ENCODE results near the gene WWOX.

WWOX gene

DNA sequence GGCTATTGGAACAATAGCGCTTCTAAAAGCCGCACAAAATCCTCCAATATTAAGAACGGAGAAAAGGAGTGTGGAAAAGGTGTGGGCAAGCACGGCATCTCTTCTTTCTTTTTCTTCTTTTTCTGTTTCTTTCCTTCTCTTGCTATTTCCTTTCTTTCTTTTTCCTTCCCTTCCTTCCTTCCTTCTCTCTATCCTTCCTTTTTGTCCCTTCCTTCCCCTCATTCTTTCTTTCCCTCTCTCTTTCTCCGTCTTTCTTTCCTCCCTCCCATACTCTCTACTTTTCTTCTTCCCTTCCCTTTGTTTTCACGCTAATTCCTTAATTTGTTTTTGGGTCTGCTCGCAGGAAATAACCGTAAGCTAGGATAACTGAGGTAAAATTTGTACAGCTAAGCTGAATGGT, 1022.9 kb downstream of the WWOX start:
- TF ChIP-seq, protein P1, sequence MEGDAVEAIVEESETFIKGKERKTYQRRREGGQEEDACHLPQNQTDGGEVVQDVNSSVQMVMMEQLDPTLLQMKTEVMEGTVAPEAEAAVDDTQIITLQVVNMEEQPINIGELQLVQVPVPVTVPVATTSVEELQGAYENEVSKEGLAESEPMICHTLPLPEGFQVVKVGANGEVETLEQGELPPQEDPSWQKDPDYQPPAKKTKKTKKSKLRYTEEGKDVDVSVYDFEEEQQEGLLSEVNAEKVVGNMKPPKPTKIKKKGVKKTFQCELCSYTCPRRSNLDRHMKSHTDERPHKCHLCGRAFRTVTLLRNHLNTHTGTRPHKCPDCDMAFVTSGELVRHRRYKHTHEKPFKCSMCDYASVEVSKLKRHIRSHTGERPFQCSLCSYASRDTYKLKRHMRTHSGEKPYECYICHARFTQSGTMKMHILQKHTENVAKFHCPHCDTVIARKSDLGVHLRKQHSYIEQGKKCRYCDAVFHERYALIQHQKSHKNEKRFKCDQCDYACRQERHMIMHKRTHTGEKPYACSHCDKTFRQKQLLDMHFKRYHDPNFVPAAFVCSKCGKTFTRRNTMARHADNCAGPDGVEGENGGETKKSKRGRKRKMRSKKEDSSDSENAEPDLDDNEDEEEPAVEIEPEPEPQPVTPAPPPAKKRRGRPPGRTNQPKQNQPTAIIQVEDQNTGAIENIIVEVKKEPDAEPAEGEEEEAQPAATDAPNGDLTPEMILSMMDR (IDR thresholded peaks at IDR 0.05; ENCODE audit: control extremely low read depth, extremely low read depth, low read depth, missing control alignments): no peak
- DNase-seq (ENCODE audit: extremely low spot score): no peak
- ChIA-PET POLR2A (no interaction called here), CTCF (interaction anchor here (1.2 kb wide), 1 partner anchor 11 kb away, joined by 3 read pairs; no protein-coding TSS in a partner anchor)

DNA sequence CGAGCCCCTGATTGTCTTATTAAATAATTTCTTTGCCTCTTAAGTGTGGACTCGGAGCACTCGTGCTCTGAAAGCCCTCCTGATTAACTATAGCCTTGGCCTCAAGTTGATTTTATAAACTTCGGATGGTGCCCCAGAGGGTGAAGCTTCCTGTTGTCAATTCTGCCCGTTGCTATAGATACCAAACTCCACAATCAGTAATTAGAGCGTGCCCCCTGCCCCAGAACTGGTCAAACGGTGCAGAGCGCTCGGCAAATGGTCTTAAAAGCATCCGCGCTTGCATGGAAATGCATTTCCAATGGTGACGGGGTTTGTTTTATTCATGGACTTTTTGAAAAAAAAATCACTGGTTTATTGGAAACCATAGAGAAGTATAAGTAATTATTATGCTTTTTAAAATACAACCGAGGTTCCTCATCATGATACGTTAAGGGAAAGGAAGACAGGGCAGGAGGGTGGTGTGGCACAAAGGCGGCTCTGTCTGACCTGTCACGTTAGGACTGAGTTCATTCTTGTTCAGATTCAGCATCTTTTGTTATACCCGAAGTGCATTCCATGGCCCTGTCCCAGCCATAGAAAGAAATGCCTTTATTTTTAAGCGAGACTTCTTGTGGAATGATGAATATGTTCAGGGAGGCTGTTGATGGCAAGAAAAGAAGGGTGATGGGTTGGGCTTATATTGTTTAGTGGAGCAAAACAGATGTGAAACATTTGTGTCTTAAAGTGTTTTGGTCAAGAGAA, 1024.7 kb downstream of the WWOX start:
- ChIA-PET CTCF (no interaction called here), POLR2A (no interaction called here)
- TF ChIP-seq, protein P1 (IDR thresholded peaks at IDR 0.05; ENCODE audit: control extremely low read depth, extremely low read depth, low read depth, missing control alignments): no peak
- DNase-seq (ENCODE audit: extremely low spot score): no peak

DNA sequence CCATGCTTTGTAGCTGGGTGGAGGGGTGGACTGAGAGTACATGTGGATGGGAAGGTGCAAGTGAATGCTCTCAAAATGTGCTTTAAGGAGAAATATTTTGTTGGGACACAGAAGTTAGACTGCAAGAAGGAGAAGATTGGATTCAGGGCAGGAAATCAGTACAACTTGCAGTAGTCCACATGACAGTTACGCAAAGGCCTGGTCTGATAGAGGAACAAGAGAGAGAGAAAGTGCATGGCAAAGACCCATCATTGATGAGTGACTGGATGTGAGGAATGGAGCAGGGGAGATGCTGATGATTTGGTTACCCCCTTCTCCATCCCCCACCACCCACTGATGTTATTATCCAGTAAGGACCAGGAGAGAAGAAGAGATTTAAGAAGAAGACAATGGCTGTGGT, 1028.3 kb downstream of the WWOX start:
- TF ChIP-seq, protein P1 (IDR thresholded peaks at IDR 0.05; ENCODE audit: control extremely low read depth, extremely low read depth, low read depth, missing control alignments): no peak
- DNase-seq (ENCODE audit: extremely low spot score): no peak
- CTCF ChIA-PET: no interaction called here
- POLR2A ChIA-PET: no interaction called here

DNA sequence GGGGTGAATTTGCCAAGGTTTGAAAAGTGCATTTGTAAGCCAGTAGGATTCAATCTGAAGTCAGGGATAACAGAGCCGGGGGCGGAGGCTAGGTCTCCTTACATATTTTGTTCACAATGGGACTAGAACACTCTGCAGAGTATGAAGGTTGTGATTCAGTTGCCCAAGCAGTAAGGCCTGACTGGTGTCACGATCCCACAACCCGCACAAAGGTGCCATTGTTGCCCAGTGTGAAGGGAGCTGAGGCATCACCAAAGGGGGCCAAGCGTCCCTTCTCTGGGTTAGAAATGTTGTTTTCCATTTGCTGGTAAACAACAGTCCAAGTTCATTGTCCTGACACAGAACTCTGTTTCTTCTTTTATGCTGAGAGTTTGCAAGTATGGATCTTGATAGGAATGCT, 1029.3 kb downstream of the WWOX start:
- POLR2A ChIA-PET: no interaction called here
- CTCF ChIA-PET: no interaction called here
- TF ChIP-seq, protein P1 (IDR thresholded peaks at IDR 0.05; ENCODE audit: control extremely low read depth, extremely low read depth, low read depth, missing control alignments): no peak
- DNase-seq (ENCODE audit: extremely low spot score): no peak

DNA sequence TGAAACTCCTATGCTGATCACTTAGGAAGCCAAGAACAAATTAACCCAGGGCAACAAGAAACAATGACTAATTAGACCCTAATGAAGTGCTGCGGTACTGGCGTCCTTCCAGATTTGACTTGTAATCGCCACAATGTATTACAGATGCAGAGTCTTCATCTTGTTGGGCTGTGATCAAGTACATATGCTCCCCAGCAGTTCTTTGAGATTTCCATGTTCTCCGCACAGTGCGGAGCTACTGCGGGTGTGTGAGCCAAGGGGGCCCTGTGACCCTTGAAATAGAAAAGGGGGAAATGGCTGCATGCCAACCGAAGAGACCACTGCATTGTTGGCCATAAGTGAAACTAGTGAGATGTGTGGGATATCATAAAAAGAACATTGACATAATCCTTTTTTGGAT, 1031.2 kb downstream of the WWOX start:
- TF ChIP-seq, protein P1 (IDR thresholded peaks at IDR 0.05; ENCODE audit: control extremely low read depth, extremely low read depth, low read depth, missing control alignments): no peak
- DNase-seq (ENCODE audit: extremely low spot score): no peak
- ChIA-PET CTCF (no interaction called here), POLR2A (no interaction called here)

DNA sequence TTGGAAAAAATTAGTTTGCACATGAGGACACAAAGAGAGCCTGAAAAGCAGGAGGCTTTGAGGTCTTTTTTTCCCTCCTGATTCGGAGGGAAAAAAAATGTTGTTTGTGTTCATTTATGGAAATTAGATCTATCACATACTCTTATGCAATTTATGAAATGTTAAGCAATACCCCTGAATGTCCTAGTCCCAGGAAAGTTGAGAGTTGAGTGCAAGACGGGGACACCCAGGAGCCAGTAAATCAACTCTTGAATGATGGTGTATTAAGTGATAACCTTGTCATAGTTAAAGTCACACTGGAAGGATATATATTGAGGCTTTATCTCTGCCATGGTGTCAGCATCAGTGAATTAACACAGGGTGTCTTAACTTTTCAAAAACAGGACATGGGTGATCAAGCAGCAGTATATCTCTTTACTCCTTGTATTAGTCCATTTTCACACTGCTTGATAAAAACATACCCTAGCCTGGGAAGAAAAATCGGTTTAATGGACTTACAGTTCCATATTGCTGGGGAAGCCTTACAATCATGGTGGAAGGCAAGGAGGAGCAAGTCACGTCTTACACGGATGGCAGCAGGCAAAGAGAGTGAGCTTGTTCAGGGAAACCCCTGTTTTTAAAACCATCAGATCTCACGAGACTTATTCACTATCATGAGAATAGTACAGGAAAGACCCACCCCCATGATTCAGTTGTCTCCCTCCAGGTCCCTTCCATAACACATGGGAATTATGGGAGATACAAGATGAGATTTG, 1032.0 kb downstream of the WWOX start:
- ChIA-PET POLR2A (no interaction called here), CTCF (no interaction called here)

More for the DNA sequence above, 1032.0 kb downstream of the WWOX start:
- TF ChIP-seq, protein P1 (IDR thresholded peaks at IDR 0.05; ENCODE audit: control extremely low read depth, extremely low read depth, low read depth, missing control alignments): no peak
- DNase-seq (ENCODE audit: extremely low spot score): no peak
